HFFc6 (cell line): Measurements from ENCODE around the gene KLHL35. TPM values are rescaled to one million over a fixed set of nuclear protein-coding genes. Genes with fewer than 3 reads are reported as not detected.

Experiments used
- DNase-seq: peaks from one replicate; pipeline ENCODE4 v3.0.0-alpha.2; 2018
- H3K27ac Mint-ChIP-seq: 2 replicates; pipeline ENCODE4 v1.8.0; 2020; ENCODE audit warnings: mild to moderate bottlenecking, mixed read lengths
- H3K27me3 Mint-ChIP-seq: 2 replicates; pipeline ENCODE4 v1.8.0; 2021; ENCODE audit warnings: mild to moderate bottlenecking, moderate library complexity, mixed read lengths; ENCODE audit not compliant: insufficient read depth
- H3K36me3 Mint-ChIP-seq: 2 replicates; pipeline ENCODE4 v1.8.0; 2021; ENCODE audit warnings: low read depth, mixed read lengths
- H3K4me1 Mint-ChIP-seq: 2 replicates; pipeline ENCODE4 v1.8.0; 2020; ENCODE audit warnings: low read depth, mixed read lengths
- H3K4me3 Mint-ChIP-seq: 2 replicates; pipeline ENCODE4 v1.8.0; 2020; ENCODE audit warnings: mild to moderate bottlenecking, moderate library complexity, mixed read lengths
- H3K9me3 Mint-ChIP-seq: 2 replicates; pipeline ENCODE4 v1.8.0; 2020; ENCODE audit warnings: mild to moderate bottlenecking, mixed read lengths
- total RNA-seq, 6 experiments: library from RNA; stranded (reverse); fragmentation: NEBNext Ultra II Directional; extraction: Animal tissue kit (Norgen Biotek cat#: 25700); gene quantifications; 2 replicates in 1 of 6; 3 replicates in 5 of 6; pipeline ENCODE4 v1.2.3, GENCODE V29; 2021
- TF ChIP-seq, protein P1 (sequence below): fragments of 200-600 bp; sonication (generic); IDR thresholded peaks from 2 replicates; pipeline ENCODE4 v1.5.0; 2021; ENCODE audit warnings: antibody characterized with exemption, mild to moderate bottlenecking

The KLHL35 gene
- total RNA-seq, 6 experiments from 2014 or later = not detected

GRCh38 chr11:75437966-75438659 lies 5.1 kb upstream of the KLHL35 start:
- no peak overlapping the region for H3K4me3 Mint-ChIP-seq
- no peaks in the 10 kb centered on the region for H3K36me3 Mint-ChIP-seq
- DNase-seq = peak; percentile 48
- H3K4me1 Mint-ChIP-seq = peaks cover 15% of the 10 kb centered on the region
- no peak overlapping the region; the same call in 1 of the 2 replicates for H3K27ac Mint-ChIP-seq
- TF ChIP-seq, protein P1, sequence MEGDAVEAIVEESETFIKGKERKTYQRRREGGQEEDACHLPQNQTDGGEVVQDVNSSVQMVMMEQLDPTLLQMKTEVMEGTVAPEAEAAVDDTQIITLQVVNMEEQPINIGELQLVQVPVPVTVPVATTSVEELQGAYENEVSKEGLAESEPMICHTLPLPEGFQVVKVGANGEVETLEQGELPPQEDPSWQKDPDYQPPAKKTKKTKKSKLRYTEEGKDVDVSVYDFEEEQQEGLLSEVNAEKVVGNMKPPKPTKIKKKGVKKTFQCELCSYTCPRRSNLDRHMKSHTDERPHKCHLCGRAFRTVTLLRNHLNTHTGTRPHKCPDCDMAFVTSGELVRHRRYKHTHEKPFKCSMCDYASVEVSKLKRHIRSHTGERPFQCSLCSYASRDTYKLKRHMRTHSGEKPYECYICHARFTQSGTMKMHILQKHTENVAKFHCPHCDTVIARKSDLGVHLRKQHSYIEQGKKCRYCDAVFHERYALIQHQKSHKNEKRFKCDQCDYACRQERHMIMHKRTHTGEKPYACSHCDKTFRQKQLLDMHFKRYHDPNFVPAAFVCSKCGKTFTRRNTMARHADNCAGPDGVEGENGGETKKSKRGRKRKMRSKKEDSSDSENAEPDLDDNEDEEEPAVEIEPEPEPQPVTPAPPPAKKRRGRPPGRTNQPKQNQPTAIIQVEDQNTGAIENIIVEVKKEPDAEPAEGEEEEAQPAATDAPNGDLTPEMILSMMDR = no peak
- no peaks in the 10 kb centered on the region for H3K9me3 Mint-ChIP-seq
- peaks cover 30% of the 10 kb centered on the region for H3K27me3 Mint-ChIP-seq

DNA sequence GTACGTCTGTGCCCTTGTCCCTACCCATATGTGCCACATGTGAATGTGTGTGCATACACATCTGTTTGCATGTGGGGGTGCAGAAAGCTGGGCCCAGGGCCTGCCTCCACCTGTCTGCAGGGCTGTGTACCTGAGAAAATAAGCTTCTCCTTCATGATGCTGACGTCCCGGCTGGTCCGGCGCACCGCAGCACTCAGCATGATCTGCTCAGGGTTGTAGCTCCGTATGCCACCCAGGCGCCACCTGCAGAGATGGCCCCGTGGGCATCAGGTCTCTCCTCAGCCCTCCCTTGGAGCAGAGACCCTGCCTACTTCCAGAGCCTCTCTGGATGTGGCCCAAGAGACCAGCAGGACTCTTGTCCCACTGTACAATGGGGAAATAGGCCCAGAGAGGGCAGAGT lies 3.8 kb upstream of the KLHL35 start:
- H3K27ac Mint-ChIP-seq = no peak overlapping the region
- H3K36me3 Mint-ChIP-seq = no peaks in the 10 kb centered on the region
- TF ChIP-seq, protein P1 = no peak
- no peaks in the 10 kb centered on the region for H3K9me3 Mint-ChIP-seq
- DNase-seq = no peak
- H3K27me3 Mint-ChIP-seq = peaks cover 33% of the 10 kb centered on the region
- no peak overlapping the region for H3K4me3 Mint-ChIP-seq
- H3K4me1 Mint-ChIP-seq = peaks cover 15% of the 10 kb centered on the region

GRCh38 chr11:75435571-75435925 lies 2.5 kb upstream of the KLHL35 start:
- DNase-seq = no peak
- Mint-ChIP-seq H3K4me1 (peaks cover 15% of the 10 kb centered on the region), H3K4me3 (no peak overlapping the region), H3K9me3 (peaks cover 2% of the 10 kb centered on the region; the same call in 1 of the 2 replicates), H3K36me3 (no peaks in the 10 kb centered on the region), H3K27ac (no peak overlapping the region), H3K27me3 (peaks cover 40% of the 10 kb centered on the region)
- TF ChIP-seq, protein P1 = no peak

DNA sequence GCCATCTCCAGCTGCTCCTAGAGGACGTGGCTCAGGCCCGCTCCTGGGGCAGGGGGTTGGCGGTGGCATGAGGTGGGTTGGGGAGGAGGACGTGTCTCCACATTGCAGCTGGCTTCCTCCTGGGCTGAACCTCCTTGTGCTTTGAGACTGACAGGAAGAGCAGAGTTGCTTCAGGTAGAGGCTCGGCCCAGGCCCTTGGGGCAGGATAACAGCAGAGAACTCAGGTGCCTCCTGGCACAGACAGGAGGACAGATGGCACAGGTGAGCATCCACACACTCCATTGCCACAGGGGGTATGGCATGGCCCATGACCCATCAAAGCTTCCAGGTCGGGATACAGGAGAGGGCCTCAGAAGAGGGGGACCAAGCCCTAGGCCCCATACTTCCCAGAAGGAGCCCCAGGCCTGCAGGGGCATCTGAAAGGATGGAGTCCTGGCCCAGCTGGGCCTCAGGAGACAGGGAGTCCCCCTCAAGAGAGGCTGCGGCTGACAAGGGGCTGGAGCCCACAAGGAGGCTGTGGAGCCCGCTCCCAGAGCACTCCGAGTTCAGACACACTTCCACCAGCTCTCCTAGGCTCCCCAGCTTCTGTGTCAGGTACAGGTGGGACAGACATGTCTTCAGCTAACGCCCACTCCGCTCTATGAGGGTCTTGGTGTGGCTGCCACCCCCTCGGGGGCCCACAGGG lies 2.0 kb upstream of the KLHL35 start:
- H3K27me3 Mint-ChIP-seq = peaks cover 41% of the 10 kb centered on the region

DNA sequence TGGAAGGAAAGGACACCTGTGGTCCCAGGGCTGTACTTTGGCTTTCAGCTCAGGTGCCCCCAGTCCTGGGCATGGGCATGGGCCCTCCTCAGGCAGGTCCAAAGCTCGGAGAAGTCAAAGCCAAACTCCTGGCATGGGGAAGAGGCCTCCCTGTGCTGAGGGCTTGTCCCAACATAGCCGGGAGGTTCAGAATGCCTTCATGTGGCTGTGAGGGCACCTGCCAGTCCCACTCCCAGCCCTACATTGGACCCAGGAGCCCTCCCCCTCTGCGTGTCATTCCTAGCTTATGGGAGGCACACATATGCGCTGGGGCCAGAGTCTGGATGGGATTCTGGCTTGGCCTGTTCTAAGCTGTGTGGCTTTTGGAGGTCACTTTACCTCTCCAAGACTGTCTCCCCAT lies 1.0 kb upstream of the KLHL35 start:
- Mint-ChIP-seq H3K27me3 (peaks cover 45% of the 10 kb centered on the region), H3K27ac (no peak overlapping the region), H3K9me3 (peaks cover 8% of the 10 kb centered on the region), H3K36me3 (peaks cover 4% of the 10 kb centered on the region), H3K4me1 (peaks cover 19% of the 10 kb centered on the region), H3K4me3 (no peak overlapping the region)
- TF ChIP-seq, protein P1 = no peak
- no peak for DNase-seq

More for the DNA sequence above, 2.0 kb upstream of the KLHL35 start:
- TF ChIP-seq, protein P1 = no peak
- Mint-ChIP-seq H3K27ac (no peak overlapping the region), H3K4me3 (no peak overlapping the region), H3K9me3 (peaks cover 3% of the 10 kb centered on the region; the same call in 1 of the 2 replicates), H3K4me1 (peaks cover 15% of the 10 kb centered on the region), H3K36me3 (no peaks in the 10 kb centered on the region)
- DNase-seq = no peak
